GM19023 (cell line): ENCODE measurements around the gene SFXN5.
"Not testable (repeated sequence)": the region's sequence is repeated elsewhere in the genome, so short reads cannot be mapped to it uniquely, and the experiment has no call there.

Experiments used
- ATAC-seq: cut with Tn5 transposase; IDR thresholded peaks from one replicate; pipeline ENCODE4 v1.9.1; 2021; ENCODE audit warnings: mild to moderate bottlenecking, moderate library complexity; ENCODE audit not compliant: unreplicated experiment

Gene SFXN5, protein sequence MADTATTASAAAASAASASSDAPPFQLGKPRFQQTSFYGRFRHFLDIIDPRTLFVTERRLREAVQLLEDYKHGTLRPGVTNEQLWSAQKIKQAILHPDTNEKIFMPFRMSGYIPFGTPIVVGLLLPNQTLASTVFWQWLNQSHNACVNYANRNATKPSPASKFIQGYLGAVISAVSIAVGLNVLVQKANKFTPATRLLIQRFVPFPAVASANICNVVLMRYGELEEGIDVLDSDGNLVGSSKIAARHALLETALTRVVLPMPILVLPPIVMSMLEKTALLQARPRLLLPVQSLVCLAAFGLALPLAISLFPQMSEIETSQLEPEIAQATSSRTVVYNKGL

DNA sequence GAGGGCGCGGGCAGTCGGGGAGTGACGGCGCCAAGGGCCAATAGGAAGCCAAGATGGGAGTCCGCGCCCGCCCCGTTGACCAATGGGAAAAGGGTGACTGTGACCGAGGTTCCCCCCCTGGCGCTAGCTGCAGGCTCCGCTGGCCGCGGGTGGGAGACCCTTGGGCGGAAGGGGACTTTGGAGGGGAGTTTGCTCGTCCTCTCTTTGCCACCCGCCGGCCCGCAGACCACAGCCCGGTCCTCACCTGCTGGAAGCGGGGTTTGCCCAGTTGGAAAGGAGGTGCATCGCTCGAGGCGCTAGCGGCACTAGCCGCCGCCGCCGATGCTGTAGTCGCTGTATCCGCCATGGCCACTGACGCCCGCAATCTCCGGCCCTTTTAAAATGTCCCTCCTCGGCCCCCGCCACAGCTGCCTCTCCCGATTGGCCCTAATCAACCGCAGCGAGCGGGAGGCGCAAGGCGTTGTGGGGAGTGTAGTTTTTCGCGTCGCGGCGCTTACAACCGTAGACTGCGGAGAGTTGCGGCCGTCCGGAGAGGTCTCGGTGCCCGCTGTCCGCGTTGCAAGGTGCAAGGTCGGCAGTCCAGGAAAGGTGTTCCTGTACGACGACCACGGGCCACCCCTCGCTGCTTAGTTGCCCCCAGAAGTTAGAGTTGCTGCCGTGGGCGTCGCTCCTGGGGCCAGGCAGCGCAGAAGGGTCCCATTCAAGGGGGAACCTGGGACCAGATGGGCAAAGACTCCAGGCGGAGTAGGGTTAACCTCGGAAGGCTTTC is at the start of gene SFXN5:
Gene SFXN5, minus strand, starts transcription at position 353 of the 769 bp plus-strand sequence. Its CDS starts 7 bp downstream, at position 346.
- ATAC-seq, result peak; percentile 92

DNA sequence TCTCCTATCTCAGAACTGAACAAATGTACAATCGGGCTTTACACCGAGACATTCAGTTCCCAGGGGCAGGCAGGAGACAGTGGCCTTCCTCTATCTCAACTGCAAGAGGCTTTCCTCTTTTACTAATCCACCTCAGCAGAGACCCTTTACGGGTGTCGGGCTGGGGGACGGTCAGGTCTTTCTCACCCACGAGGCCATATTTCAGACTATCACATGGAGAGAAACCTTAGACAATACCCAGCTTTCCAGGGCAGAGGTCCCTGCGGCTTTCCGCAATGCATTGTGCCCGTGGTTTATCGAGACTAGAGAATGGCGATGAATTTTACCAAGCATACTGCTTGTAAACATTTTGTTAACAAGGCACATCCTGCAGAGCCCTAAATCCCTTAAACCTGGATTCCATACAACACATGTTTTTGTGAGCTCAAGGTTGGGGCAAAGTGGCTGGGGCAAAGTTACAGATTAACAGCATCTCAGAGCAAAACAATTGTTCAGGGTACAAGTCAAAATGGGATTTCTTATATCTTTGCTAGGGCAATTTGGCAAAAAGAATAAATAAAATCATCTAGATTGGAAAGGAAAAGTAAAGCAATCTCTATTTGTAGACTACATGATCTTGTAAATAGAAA is 48.2 kb upstream of the SFXN5 start:
- ATAC-seq, result not testable (repeated sequence)

DNA sequence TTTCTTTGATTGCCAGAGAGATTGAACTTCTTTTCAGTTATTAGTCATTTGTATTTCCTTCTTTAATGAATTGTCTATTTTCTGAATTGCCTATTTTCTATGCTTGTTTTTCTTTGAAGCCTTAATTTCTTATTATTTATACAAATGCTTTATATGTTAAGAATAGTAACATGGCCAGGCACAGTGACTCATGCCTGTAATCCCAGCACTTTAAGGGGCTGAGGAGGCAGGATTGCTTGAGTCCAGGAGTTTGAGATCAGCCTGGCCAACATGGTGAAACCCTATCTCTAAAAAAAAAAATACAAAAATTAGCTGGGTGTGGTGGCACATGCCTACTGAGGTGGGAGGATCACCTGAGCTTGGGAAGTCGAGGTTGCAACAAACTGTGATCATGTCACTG is 45.9 kb upstream of the SFXN5 start:
- no peak for ATAC-seq

DNA sequence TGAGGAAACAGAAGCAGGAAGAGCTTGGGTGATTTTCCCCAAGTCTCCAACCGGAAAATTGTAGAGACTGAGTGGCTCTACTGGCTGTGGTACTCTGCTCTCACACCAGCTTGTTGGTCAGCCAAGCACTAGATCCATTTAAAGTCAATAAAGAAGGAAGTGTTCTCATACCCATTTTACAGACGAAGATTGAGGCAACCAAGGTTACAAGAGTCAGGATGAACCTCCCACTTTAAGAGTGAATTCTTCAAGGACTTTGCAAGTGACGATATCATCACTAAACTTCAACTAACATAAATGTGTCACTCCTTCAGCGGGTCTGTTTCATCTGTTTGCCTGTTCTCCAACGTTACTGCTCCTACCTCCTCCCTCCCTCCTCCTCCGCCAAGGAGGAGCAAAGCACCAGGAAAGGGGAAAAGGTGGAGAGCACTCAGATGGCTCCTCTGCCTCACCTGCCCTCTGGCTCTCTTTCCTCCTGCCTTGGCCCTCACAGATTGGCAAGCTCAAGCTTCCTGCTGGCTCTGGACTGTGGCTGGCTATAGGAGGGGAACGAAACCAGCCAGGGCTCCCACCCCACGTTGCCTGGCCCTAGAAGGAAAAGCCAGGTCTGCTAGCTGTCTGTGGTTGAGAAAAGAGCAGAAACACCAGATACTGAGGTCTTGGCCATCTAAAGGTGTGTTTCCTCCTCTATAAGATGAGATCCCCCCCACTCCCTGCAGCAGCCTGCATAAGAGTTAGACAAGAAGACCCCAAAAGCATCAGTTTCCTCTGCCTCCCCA is 44.9 kb upstream of the SFXN5 start:
- ATAC-seq, result no peak

DNA sequence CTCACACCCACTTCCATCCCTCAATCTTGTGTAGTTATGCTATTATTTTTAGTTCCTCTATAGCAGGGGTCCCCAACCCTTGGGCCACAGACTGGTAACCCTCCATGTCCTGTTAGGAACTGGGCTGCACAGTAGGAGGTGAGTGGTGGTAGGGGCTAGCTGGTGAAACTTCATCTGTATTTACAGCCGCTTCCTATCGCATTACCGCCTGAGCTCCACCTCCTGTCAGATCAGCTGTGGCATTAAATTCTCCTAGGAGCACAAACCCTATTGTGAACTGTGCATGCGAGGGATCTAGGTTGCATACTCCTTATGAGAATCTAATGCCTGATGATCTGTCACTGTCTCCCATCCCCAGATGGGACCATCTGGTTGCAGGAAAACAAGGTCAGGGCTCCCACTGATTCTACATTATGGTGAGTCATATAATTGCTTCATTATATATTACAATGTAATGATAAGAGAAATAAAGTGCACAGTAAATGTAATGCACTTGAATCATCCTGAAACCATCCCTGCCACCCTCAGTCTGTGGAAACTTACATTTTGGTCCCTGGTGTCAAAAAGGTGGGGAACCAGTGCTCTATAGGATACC is 42.9 kb upstream of the SFXN5 start:
- ATAC-seq, result no peak

DNA sequence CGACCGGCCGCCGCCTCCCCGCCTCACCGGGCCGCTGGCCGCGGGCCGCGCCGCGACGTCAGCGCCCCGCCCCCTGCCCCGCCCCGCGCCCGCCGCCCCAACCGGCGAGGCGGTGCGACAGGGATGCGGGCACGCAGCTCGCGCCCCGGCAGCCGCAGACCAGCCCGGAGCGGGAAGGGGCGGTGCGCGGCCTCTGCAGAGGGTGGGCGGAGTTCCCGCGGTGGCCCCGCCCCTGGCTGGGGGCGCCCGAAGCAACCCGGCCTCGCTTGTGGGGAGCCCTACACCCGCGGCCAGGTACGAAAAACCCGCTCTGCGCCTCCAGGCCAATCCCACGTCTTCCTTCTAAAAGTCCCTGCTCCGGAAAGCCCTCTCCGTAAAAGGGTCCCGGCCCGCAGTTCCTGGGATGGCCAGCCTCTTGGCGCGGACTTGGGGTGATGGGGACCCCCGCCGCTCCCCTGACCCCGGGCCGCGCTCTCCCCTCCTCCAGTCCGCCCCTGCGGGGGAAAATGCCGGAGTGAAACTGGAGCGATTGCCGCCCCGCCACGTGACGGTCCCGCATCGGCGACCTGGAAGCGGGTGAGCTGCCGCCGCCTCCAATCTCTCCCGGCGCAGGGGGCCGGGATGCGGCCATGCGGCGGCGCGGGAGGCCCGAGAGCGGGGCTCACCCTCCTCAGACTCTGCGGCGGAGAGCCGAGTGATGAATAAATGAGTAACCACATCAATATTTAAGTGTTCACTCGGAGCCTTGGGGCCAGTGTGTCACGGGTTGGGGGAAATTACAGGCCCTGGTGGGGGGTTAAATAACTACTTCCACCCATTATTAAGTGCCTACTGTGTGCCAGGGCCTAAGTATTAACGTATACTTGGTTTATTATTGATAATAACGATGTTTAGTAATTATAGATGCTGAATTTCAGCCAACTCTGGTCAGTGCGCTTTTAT is 41.7 kb upstream of the SFXN5 start, which contains the start of gene RAB11FIP5:
Gene RAB11FIP5, minus strand, starts transcription at position 36 of the 942 bp plus-strand sequence. CDS start 171 bp downstream, outside the sequence.
- ATAC-seq, result peak; percentile 72

DNA sequence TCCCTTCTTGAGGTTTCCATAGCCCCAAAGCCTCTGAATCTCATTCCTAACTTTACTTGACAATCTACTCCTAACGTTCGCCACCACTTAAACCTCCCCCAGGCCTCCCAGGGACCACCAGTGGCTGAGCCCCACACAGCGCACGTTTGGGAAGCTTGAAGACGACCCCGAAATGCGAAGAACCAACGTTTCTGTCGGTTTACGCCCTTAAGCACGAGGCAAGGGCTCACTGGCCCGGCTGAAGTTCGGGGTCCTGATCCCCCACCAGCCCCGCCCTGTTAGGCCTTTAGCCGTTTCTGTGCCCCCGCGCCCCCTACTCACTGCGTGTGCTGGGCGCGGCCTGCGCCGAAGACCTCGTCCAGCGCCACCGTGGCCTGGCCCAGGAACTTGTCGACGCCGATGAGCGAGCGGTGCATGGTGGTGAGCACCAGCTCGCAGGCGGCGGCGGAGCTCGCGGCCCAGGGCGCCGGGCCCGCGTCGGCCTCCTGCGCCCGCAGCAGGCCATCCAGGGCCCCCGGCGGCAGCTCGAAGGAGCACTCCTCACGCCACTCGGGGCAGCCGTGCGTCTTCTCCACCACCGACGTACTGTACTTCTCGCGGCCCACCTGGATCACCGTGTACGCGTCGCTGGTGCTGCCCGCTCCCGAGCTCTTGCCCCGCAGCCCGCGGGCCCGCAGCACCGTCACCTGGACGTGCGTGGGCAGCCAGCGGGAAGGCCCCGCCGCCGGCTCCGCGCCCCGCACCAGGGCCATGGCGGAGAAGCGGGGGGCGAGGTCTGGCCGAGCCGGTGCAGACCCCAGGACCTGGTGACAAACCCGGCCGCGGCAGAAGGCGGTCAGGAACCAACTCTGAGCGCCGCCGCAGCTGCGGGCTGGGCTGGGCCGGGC is 40.8 kb upstream of the SFXN5 start:
- ATAC-seq, result peak; percentile 31

DNA sequence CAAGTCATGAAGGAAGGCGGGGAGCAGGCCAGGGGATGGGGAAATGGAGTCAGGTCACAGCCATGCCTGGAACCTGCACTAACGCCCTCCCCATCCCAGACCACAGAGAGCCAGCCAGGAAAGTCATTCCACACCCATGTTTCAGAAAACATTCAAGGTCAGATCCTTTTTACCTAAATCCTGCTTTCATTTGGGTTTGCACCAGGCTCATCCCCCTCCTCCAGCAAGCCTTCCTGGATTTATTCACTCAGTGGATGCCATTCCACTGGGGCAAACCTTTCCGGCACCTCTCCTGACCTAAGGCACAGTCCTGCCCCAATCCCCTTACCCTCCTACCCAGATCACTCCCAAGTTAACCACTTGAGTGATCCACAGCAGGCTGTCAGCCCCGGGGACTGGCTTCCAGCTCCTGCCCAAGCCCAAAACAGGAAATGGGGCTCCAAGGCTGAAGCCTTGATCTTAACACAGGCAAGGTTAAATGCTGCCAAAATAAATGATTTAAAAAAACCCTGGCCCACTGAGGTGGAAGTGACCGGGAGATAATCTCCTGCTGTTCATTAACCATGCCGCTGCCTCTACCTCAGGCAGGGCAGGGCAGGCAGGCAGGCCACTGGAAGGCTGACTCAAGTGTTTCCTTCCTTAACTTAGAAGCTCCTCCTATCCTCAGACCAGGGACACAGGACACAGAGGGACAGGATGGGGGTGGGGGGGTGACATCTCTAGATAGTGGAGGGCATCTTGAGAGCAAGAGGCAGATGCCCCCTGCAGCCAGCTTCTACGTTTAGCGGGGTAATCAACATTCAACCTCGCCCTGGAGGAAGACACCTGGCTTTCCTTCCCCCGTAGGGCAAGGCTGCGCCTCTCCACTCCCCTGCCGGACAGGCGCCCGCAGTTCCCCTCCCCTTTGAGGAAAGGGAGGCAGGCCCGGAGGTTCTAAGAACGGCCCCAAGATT is 39.8 kb upstream of the SFXN5 start:
- no peak for ATAC-seq

DNA sequence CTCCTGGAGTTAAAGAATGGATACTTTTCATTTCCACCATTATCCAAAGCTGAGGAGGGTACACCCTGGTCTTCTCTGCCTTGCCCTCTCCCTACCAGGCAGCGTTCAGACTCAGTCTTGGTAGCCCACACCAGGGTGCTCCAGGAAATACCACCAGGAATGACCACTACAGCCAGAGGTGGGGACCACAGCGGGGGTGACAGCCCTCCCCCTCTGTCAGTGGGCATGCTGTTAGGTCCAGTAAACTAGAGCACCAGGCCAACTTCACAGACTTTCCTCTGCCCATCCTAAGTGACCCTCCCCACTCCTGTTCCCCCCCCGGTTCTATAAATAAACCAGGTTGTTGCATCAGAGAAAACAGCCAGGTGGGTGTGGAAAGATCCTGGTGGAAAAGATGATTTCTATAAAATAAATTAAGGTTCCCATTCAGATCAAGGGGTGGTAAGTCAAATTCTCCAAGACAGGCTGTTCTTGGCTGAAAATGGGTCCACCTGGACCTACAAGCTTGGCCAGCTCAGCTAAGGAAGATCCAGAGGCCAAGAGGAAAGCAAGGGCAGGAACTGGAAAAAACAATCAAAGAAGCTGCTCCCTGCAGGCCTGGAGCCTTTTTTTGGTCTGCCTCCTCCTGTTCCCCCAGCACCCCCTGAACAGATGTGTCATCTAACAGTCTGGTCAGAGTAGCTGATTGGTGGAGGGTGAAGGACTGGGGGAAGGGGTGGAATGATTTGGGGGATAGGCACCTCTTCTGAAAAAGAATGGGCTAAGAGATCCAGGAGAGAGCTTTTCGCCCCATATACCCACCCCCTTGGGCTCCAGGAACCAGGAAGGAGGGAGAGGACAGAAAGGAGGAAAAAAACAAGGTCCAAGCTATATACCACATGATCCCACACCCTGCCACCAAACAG is 38.9 kb upstream of the SFXN5 start:
- ATAC-seq, result no peak

DNA sequence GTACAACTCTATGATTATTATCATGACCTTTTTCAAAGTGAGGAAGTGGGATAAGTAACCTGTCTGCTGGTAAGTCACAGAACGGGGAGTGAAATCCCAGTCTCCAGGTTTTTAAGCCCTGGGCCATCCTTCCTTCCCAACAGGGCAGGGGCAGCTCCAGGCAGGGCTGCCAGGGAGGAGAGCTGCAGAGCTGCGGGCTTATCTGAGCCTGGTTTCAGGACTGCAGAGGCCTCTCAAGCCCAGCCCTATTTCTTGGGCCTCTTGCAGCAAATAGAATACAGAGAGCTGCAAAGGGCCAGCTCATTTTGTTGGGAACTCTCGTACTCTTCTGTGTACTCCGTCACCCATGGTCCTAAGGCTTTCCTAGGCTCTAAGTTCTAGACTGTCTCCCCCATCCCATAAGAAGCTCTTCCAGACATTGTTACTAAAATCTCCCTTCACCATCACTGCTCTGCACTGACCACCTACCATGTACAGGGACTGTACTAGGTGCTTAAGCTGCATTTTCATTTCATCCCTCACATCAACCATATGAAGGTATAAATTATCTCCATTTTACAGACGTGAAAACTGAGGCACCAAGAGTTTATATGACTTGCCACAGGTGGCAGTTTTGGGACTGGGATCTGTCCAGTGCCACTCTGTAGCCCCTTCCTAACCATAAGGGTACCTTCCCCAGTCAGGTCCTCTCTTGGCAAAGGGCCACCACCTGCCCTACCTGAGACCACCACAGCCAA is 38.1 kb upstream of the SFXN5 start:
- no peak for ATAC-seq

DNA sequence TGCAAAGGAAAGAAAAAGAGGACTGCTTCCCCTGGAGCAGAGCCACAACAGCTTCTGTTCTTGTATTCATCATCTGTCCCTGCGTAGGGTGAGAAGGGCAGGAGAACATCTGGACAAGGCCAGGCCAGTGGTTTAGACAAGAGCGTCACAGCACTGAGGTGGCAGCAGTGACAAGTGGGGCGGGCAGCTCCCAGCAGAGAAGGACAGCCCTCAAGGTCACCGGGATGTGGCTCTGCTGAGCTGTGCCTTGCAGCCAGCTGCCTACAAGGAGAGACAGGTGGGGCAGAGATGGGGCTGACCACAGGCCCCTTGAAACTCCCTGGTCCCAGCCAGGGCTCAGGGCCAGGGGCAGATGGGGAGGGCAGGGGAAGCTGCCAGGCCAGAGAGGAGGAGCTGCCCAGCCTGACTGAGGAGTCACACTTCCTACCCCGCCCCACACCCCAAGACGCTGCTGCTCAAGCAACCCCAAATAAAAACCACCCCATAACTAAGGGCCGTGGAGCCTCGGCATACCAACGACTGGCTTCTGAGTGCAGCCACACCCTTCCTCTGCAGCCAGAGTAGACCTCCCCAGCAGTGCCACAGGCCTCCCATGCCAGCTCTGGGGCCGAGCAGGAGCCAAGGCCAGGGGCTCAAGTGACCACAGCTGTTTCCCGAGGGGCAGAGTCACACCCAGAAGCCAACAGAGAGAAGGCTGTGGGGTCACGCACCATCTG is 35.9 kb upstream of the SFXN5 start:
- no peak for ATAC-seq

DNA sequence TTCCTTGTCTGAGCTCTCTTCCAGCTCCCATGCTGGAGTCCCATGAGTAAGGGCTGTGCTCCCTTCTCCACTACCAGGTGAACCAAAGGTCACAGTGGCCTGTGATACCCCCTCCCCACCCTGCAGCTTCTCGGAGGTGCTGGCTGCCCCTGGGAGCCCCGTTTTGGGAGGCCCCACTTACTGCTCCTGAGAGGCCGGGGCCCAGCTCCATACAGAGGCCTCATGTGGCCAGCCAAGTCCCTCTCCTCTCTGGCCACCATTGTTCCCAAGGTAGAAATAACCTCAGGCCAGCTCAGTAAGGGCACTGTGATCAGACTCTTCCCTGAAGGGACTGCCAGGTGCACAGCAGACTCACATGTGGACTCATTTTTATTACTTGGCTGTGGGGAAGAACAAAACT is 35.3 kb upstream of the SFXN5 start:
- no peak for ATAC-seq

DNA sequence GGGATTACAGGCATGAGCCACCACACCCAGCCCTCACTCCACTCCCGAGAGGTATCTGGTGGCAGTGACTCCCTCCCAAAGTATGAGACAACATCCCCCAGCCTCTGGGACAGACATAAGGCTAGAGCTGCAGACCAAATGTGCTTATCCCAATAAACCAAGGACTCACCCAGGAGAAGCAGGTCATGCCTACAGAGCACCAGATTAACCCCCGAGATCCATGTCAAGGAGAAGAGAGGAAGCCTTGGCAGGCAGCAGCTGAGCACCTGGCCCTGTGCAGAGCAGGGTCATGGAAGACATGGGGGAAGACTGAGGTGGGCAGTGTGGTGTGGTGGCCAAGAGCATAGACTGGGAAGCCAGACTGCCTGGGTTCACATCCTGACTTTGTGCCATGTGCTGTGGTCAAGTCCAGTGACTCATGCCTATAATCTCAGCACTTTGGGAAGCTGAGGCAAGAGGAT is 34.0 kb upstream of the SFXN5 start:
- no peak for ATAC-seq

DNA sequence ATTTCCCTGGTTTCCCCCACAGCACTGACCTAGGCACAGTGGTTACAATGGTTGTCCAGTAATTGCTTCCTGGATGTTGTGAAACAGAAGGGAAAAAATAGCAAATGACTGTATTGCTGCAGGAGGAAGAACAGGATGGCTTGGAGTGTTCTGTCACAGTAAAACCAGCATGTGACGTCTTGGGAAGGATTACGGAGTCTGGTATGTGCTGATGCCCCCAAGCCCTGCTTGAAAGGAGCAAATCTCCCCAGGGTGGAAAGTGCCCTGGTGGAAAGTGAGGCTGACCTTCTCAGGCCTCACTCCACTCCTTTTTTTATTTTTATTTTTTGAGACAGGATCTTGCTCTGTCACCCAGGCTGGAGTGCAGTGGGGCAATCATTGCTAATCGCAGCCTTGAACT is 33.4 kb upstream of the SFXN5 start:
- ATAC-seq, result no peak

DNA sequence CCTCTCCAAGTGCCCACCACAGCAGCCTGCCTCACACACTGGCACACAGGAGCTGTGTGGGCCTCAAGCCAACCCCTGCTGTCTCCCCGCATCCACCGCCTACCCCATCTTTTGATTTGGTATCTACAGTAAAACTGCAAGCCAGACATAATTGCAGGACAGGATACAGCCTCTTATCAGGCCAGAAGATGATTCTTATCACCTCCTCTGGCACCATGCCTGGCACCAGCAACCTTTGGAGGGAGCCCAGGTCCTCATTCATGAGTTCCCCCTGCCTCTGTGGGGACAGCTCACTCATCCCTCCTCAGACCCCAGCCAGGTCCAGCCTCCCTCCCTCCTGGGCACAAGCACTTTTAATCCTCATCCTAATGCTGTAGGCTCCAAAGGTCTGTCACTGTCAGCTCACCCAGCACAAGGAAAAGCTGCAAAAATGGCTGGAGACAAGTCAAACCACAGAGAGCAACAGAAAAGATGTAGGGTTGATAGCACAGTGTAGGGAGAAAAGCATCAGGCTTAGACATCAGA is 31.6 kb upstream of the SFXN5 start:
- no peak for ATAC-seq
